ENCODE results near the gene DPF1.

DNA sequence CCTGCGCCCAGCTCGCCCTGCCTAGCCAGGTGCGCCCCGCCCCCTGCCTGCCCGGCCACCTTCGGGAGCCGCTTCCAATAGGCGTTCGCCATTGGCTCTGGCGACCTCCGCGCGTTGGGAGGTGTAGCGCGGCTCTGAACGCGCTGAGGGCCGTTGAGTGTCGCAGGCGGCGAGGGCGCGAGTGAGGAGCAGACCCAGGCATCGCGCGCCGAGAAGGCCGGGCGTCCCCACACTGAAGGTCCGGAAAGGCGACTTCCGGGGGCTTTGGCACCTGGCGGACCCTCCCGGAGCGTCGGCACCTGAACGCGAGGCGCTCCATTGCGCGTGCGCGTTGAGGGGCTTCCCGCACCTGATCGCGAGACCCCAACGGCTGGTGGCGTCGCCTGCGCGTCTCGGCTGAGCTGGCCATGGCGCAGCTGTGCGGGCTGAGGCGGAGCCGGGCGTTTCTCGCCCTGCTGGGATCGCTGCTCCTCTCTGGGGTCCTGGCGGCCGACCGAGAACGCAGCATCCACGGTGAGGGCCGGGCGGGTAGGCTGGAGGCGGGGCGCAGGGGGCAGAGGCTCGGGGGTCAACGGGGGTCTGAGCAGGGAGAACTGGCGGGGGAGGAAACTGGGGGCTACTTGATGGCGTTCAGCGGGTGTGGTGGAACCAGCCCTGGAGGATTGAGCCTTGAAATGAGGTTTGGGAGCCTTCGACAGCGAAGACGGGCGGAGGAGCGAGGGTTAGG lies 40.6 kb upstream of the DPF1 start, which contains the start of gene SPINT2:
- TF ChIP-seq POLR2AphosphoS5 (IDR thresholded peaks at IDR 0.05; ENCODE audit: borderline replicate concordance, low read depth, low read length) (no peak), EZH2 (IDR thresholded peaks at IDR 0.05) (no peak), FOXP2 (optimal IDR thresholded peaks at IDR 0.05; ENCODE audit: control extremely low read depth, extremely low read length, insufficient read depth) (no peak)

All from SK-N-MC (cell line).